ENCODE data around the gene FIP1L1. TPM values are rescaled to one million over a fixed set of nuclear protein-coding genes. Genes with fewer than 3 reads are reported as not detected.

Gene FIP1L1
- total and polyA plus RNA-seq, 10 donors = 32.4 to 87.0 (median 59.9) TPM

GRCh38 chr4:53497487-53498244 lies 120.2 kb downstream of the FIP1L1 start:
- peak overlapping the region in 1 of 8 donors; percentile 22 for H3K27ac ChIP-seq

GRCh38 chr4:53498706-53499105 lies 121.3 kb downstream of the FIP1L1 start:
- H3K4me3 ChIP-seq = no peak overlapping the region
- TF ChIP-seq CTCF (IDR thresholded peaks at IDR 0.05 in 8 of 11, conservative IDR thresholded peaks at IDR 0.05 in 3 of 11) = no peak
- no peak for TF ChIP-seq POLR2AphosphoS5 (IDR thresholded peaks at IDR 0.05)
- TF ChIP-seq POLR2A (IDR thresholded peaks at IDR 0.05) = no peak
- H3K27me3 ChIP-seq (replicated peaks in 1 of 7) = no peaks in the 10 kb centered on the region
- 80 to 97% (median 89%) methylated on average over 2 of the region's 2 CpGs for WGBS, 5 donors
- H3K36me3 ChIP-seq = no peaks in the 10 kb centered on the region
- intact Hi-C loops (cut with DNase I; ENCODE audit: low total_unique reads) = no loop called here
- no peaks in the 10 kb centered on the region for H3K9me3 ChIP-seq
- DNase-seq = no peak
- no peak overlapping the region for H3K27ac ChIP-seq
- H3K4me1 ChIP-seq = no peaks in the 10 kb centered on the region

More at GRCh38 chr4:53497487-53498244, 120.2 kb downstream of the FIP1L1 start:
- H3K36me3 ChIP-seq = no peaks in the 10 kb centered on the region
- TF ChIP-seq CTCF (IDR thresholded peaks at IDR 0.05 in 8 of 11, conservative IDR thresholded peaks at IDR 0.05 in 3 of 11) (no peak), POLR2A (IDR thresholded peaks at IDR 0.05) (no peak), POLR2AphosphoS5 (IDR thresholded peaks at IDR 0.05) (no peak)
- DNase-seq = no peak
- intact Hi-C loops (cut with DNase I; ENCODE audit: low total_unique reads) = no loop called here
- no peaks in the 10 kb centered on the region for H3K4me1 ChIP-seq
- H3K4me3 ChIP-seq = no peak overlapping the region
- H3K9me3 ChIP-seq = no peaks in the 10 kb centered on the region
- H3K27me3 ChIP-seq (replicated peaks in 1 of 7) = no peaks in the 10 kb centered on the region
- 77 to 84% (median 80%) methylated on average over 7 of the region's 7 CpGs for WGBS, 5 donors

GRCh38 chr4:53499791-53500190 lies 122.3 kb downstream of the FIP1L1 start:
- intact Hi-C loops (cut with DNase I; ENCODE audit: low total_unique reads) = no loop called here
- Histone ChIP-seq H3K4me3 (no peak overlapping the region), H3K27ac (no peak overlapping the region), H3K27me3 (replicated peaks in 1 of 7) (no peaks in the 10 kb centered on the region), H3K4me1 (no peaks in the 10 kb centered on the region), H3K9me3 (no peaks in the 10 kb centered on the region), H3K36me3 (no peaks in the 10 kb centered on the region)
- 83 to 100% (median 100%) methylated on average over 1 of the region's 1 CpG for WGBS, 5 donors
- no peak for DNase-seq
- TF ChIP-seq POLR2AphosphoS5 (IDR thresholded peaks at IDR 0.05) (no peak), POLR2A (IDR thresholded peaks at IDR 0.05) (no peak), CTCF (IDR thresholded peaks at IDR 0.05 in 8 of 11, conservative IDR thresholded peaks at IDR 0.05 in 3 of 11) (no peak)

- Histone ChIP-seq H3K27me3 (replicated peaks in 1 of 7) (no peaks in the 10 kb centered on the region), H3K4me1 (no peaks in the 10 kb centered on the region), H3K27ac (no peak overlapping the region), H3K4me3 (no peak overlapping the region), H3K36me3 (no peaks in the 10 kb centered on the region), H3K9me3 (no peaks in the 10 kb centered on the region)
- intact Hi-C loops (cut with DNase I; ENCODE audit: low total_unique reads) = no loop called here
- DNase-seq = no peak
- WGBS, 5 donors = 81 to 96% (median 88%) methylated on average over 2 of the region's 2 CpGs
- no peak for TF ChIP-seq POLR2AphosphoS5 (IDR thresholded peaks at IDR 0.05)
- TF ChIP-seq POLR2A (IDR thresholded peaks at IDR 0.05) = no peak
- TF ChIP-seq CTCF (IDR thresholded peaks at IDR 0.05 in 8 of 11, conservative IDR thresholded peaks at IDR 0.05 in 3 of 11) = no peak
Measured at GRCh38 chr4:53500546-53500945, 123.1 kb downstream of the FIP1L1 start.
